ENCODE data around the gene PLA2G4E. TPM values are rescaled to one million over a fixed set of nuclear protein-coding genes. Genes with fewer than 3 reads are reported as not detected.
A peak's percentile ranks its signal among the peaks of the same experiment; 100 is the strongest.

The PLA2G4E gene
- total RNA-seq, 1 donor, result not detected

DNA sequence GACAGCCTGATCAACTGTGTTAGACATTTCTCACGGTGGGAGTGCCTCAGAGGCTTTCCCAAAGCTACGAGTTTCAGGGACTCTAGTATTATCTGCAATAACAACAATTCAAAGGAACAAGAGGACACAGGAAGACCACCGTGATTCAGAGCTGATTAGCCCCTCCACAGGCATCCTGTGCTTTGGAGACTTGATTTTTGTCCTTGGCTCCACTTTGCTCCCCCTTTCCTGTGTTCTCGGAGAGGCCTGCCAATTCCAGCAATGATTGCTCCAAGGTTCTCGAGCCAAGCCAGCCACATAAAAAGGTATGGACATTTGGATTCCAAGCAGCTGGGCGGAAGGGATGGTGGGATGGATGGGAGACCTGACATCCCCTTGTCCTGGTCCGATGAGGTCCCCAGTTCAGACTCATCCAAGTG is 62.8 kb downstream of the PLA2G4E start:
- no peak for DNase-seq (ENCODE audit: low read depth)
- H3K4me3 ChIP-seq (ENCODE audit: low read depth, low read length), result no peak overlapping the region
- TF ChIP-seq, protein P1, sequence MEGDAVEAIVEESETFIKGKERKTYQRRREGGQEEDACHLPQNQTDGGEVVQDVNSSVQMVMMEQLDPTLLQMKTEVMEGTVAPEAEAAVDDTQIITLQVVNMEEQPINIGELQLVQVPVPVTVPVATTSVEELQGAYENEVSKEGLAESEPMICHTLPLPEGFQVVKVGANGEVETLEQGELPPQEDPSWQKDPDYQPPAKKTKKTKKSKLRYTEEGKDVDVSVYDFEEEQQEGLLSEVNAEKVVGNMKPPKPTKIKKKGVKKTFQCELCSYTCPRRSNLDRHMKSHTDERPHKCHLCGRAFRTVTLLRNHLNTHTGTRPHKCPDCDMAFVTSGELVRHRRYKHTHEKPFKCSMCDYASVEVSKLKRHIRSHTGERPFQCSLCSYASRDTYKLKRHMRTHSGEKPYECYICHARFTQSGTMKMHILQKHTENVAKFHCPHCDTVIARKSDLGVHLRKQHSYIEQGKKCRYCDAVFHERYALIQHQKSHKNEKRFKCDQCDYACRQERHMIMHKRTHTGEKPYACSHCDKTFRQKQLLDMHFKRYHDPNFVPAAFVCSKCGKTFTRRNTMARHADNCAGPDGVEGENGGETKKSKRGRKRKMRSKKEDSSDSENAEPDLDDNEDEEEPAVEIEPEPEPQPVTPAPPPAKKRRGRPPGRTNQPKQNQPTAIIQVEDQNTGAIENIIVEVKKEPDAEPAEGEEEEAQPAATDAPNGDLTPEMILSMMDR (IDR thresholded peaks at IDR 0.05; ENCODE audit: insufficient read depth, low read depth, low read length), result no peak

DNA sequence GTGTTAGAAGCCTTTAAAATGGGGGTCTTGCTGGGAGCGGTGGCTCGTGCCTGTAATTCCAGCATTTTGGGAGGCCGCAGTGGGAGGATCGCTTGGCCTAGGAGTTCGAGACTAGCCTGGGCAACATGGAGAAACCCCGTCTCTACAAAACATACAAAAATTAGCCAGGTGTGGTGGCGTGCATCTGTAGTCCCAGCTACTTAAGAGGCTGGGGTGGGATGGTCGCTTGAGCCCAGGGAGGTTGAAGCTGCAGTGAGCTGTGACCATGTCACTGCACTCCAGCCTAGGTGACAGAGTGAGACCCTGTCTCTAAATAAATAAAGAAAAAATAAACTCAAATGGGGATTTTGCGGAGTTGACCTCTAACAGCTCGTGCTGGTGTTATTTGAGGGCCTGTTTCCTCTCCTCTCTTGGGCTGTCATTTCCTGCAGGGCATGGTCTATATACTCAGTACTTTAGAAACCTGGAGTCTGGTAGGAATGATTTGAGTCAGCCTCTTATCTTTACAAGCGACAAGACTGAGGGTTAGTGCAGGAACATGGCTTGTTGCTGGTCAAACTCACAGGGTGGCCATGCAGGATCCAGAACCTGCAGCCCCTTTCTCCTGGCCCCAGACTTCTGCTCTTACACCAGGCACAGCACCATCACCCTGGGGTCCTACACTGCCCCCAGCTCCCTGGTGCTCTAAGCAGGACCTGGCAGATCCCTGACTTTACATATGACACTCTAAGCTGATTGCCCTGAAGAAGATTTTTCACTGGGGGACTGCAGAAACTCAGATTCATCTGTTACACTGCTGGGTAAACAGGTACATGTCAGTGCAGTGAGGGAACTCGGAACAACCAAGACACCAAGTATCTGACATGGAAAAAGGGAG is 63.6 kb downstream of the PLA2G4E start:
- TF ChIP-seq, protein P1 (IDR thresholded peaks at IDR 0.05; ENCODE audit: insufficient read depth, low read depth, low read length), result no peak
- no peak overlapping the region for H3K4me3 ChIP-seq (ENCODE audit: low read depth, low read length)
- peak; percentile 86 for DNase-seq (ENCODE audit: low read depth)

DNA sequence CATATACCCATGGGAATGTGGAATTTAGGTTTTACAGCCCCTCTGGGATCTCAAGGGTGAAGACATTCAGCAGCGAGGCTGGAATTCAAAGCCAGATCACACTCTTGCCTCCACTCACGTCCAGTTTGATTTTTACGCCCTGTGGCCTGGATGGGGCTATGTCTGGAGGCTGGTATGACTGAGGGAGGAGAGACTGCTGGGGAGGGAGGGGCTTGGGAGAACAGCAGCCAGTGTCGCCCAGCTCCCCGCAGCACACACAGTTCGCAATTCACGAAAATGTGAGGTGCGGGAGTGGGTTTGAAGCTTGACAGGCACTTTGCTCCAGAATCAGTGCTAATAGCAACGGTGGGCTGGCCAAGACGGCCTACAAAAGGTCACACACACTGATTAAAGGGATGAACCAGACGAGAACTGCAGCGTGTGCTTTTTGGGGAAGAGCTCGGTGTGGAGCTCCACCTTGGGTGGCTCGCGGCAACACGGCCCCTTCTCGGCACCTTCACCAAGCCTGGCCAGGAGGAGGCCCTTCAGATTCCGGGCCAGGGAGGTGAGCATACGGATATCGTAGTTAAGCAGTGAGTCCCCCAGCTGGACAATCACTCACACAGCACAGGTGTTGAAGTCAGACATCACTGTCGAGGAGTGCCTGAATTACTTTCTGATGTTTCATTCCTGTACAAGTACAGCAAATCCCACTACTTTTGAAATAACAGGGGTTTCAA is 64.9 kb downstream of the PLA2G4E start:
- peak overlapping the region; percentile 26 for H3K4me3 ChIP-seq (ENCODE audit: low read depth, low read length)
- DNase-seq (ENCODE audit: low read depth), result no peak
- TF ChIP-seq, protein P1 (IDR thresholded peaks at IDR 0.05; ENCODE audit: insufficient read depth, low read depth, low read length), result peak; percentile 21

DNA sequence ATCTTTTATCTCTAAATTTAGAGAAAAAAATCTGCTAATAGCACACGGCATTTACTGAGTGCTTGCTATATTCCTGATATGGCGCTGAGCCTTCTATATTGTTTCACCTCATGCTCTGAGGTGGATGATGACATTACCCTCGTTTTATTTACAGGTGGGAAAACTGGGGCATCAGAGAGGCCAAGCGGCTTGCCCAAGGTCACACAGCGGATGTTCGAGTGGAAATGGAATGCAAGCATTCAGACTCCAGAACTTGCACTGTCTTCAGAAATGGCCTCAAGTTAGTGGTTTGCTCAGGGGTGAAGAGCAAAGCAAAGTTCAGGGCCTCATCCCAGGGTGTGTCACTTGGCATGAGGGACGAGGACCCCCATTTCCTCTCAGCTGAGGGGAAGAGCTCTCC is 65.7 kb downstream of the PLA2G4E start:
- DNase-seq (ENCODE audit: low read depth), result no peak
- H3K4me3 ChIP-seq (ENCODE audit: low read depth, low read length), result no peak overlapping the region
- TF ChIP-seq, protein P1 (IDR thresholded peaks at IDR 0.05; ENCODE audit: insufficient read depth, low read depth, low read length), result no peak

DNA sequence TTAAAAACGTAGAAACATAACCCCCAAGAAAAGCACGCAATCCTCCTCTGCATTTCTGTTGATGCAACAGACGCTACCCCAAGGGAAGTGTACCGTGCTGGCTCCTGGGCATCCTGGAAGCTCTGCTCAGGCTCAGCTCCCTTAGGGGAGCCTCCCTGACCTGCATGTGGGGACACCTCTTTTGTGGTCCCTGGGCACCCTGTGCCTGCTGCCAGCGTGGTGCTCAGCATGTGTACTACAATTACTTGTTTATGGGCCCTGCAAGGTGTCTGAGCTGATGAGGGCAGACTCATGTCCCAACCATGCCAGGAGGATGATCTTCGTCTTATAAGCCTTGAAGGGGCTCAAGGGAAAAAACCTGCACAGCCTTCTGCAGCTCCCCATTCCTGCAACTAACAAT is 66.8 kb downstream of the PLA2G4E start:
- DNase-seq (ENCODE audit: low read depth), result no peak
- TF ChIP-seq, protein P1 (IDR thresholded peaks at IDR 0.05; ENCODE audit: insufficient read depth, low read depth, low read length), result no peak
- no peak overlapping the region for H3K4me3 ChIP-seq (ENCODE audit: low read depth, low read length)

DNA sequence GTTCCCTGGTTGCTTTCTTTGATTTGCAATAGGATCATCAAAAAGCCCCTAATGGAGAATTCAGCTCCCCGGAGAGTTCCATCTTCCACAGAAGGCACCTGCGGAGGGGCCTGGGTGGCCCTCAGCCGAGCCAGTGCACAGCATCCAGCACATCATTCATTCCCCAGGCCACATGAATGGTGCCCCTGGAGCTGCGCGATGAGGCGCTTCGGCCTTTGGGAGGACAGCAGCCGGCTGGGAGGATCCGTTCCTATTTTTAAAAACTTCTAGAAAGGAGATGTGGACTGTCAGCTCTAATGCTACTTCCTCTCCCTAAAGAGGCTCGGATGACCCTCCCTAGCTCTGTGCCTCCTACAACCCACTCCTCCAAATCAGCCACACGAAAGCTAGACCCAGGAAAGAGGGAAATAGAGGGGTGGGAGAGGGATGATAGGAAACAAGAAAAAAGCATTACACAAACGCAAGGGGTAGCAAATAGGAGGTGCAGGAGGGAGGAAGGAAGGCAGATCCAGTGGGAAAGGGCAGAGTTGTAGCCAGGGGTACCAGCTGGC is 68.8 kb downstream of the PLA2G4E start:
- no peak for DNase-seq (ENCODE audit: low read depth)
- no peak overlapping the region for H3K4me3 ChIP-seq (ENCODE audit: low read depth, low read length)
- TF ChIP-seq, protein P1 (IDR thresholded peaks at IDR 0.05; ENCODE audit: insufficient read depth, low read depth, low read length), result no peak

Measured in fibroblast of villous mesenchyme (primary cell).